ENCODE data around the gene ARL4D. TPM values are rescaled to one million over a fixed set of nuclear protein-coding genes. Genes with fewer than 3 reads are reported as not detected.

ARL4D gene
- total and polyA plus RNA-seq, 2 experiments from 2014 or later: 35.3 to 99.9 TPM

DNA sequence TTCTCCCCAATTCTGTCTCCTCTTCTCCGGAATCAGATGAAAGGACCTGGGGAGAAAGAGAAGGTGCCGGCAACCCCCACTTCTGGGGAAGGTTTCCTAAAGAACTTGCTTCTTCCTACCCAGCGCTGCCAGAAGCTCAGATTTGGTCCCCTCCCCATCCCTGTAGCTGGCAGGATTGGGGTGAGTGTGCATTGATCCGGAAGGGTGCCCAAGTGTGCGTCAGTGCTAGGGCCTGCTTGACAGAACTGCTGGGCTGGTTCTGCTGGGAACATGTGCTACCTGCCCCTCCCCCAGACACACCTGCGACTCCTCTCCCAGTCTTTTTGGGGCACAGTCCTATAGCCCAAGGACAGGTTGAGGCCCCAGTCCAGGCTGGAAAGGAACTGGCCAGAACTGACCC lies 3.3 kb downstream of the ARL4D start:
- no peaks in the 10 kb centered on the region for H3K27me3 ChIP-seq
- H3K9me2 ChIP-seq (replicated peaks; ENCODE audit: insufficient read depth): no peaks in the 10 kb centered on the region
- H2AFZ ChIP-seq: no peak overlapping the region
- H3K4me1 ChIP-seq (ENCODE audit: insufficient read depth): peaks cover 8% of the 10 kb centered on the region
- H4K20me1 ChIP-seq (ENCODE audit: insufficient read depth, poor library complexity, severe bottlenecking): no peaks in the 10 kb centered on the region
- H3K4me3 ChIP-seq: no peak overlapping the region
- TF ChIP-seq, protein P1, sequence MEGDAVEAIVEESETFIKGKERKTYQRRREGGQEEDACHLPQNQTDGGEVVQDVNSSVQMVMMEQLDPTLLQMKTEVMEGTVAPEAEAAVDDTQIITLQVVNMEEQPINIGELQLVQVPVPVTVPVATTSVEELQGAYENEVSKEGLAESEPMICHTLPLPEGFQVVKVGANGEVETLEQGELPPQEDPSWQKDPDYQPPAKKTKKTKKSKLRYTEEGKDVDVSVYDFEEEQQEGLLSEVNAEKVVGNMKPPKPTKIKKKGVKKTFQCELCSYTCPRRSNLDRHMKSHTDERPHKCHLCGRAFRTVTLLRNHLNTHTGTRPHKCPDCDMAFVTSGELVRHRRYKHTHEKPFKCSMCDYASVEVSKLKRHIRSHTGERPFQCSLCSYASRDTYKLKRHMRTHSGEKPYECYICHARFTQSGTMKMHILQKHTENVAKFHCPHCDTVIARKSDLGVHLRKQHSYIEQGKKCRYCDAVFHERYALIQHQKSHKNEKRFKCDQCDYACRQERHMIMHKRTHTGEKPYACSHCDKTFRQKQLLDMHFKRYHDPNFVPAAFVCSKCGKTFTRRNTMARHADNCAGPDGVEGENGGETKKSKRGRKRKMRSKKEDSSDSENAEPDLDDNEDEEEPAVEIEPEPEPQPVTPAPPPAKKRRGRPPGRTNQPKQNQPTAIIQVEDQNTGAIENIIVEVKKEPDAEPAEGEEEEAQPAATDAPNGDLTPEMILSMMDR (IDR thresholded peaks at IDR 0.05; ENCODE audit: poor library complexity): no peak
- TF ChIP-seq EZH2phosphoT487 (IDR thresholded peaks at IDR 0.05; ENCODE audit: low read depth, severe bottlenecking, unreplicated experiment) (no peak), EZH2 (IDR thresholded peaks at IDR 0.05; ENCODE audit: borderline replicate concordance) (no peak)
- no peak for DNase-seq (ENCODE audit: low spot score)
- no peak overlapping the region for H3K27ac ChIP-seq
- H3K36me3 ChIP-seq (replicated peaks; ENCODE audit: insufficient read depth, low read depth): no peaks in the 10 kb centered on the region
- WGBS (ENCODE audit: low lambda C conversion rate, missing lambda C conversion rate): 96% methylated on average over 6 of the region's 6 CpGs
- H3K4me2 ChIP-seq: peak overlapping the region; percentile 75
- no peaks in the 10 kb centered on the region for H3K9me3 ChIP-seq (ENCODE audit: low read depth)
- peaks cover 12% of the 10 kb centered on the region for H3K79me2 ChIP-seq

DNA sequence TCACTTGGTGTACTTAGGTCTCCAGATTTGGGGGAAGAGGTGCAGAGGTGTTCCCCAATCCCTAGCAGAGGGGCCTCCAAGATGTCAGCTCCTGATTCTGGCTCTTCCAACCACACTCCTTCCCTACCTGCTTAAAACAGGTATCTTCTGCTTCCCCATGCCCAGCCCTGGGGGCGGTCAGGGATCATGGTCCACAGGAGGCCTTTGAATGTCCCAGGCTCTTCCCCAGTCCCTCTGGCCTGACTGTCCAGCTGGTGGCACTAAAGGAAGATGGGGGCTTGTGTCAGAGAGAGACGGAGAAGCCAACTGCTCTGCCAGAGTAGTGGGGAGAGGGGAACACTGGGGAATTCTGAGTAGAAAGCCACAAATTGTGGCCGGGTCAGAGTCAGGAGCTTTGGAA lies 3.8 kb downstream of the ARL4D start:
- 81% methylated on average over 3 of the region's 3 CpGs for WGBS (ENCODE audit: low lambda C conversion rate, missing lambda C conversion rate)
- no peak overlapping the region for H2AFZ ChIP-seq
- TF ChIP-seq, protein P1 (IDR thresholded peaks at IDR 0.05; ENCODE audit: poor library complexity): no peak
- TF ChIP-seq EZH2phosphoT487 (IDR thresholded peaks at IDR 0.05; ENCODE audit: low read depth, severe bottlenecking, unreplicated experiment) (no peak), EZH2 (IDR thresholded peaks at IDR 0.05; ENCODE audit: borderline replicate concordance) (no peak)
- H3K27ac ChIP-seq: no peak overlapping the region
- H3K4me2 ChIP-seq: no peak overlapping the region
- H4K20me1 ChIP-seq (ENCODE audit: insufficient read depth, poor library complexity, severe bottlenecking): no peaks in the 10 kb centered on the region
- no peaks in the 10 kb centered on the region for H3K27me3 ChIP-seq
- no peaks in the 10 kb centered on the region for H3K36me3 ChIP-seq (replicated peaks; ENCODE audit: insufficient read depth, low read depth)
- no peak overlapping the region for H3K4me3 ChIP-seq
- H3K79me2 ChIP-seq: peaks cover 12% of the 10 kb centered on the region
- DNase-seq (ENCODE audit: low spot score): no peak
- H3K9me2 ChIP-seq (replicated peaks; ENCODE audit: insufficient read depth): no peaks in the 10 kb centered on the region
- peaks cover 11% of the 10 kb centered on the region for H3K4me1 ChIP-seq (ENCODE audit: insufficient read depth)
- no peaks in the 10 kb centered on the region for H3K9me3 ChIP-seq (ENCODE audit: low read depth)

DNA sequence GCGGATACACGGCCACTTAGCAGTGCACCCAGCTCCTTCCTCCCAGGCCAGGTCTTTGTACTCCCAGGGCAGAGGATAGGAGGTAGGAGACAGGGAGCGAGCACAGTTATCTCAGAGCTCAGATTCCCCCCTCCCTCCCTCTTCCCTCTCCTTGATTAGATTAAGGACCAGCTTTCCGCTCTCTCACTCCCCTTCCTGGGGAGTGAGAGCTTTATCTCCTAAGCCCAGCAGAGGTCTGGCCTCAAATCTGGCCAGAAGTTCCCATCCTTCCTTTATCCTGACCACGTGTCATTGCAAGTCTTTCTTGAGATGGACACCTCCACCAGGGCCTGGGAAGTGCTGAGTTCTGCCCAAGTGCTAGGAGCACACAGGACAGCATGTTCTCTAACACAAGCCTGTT lies 5.1 kb downstream of the ARL4D start:
- H3K9me2 ChIP-seq (replicated peaks; ENCODE audit: insufficient read depth): no peaks in the 10 kb centered on the region
- no peak for TF ChIP-seq EZH2phosphoT487 (IDR thresholded peaks at IDR 0.05; ENCODE audit: low read depth, severe bottlenecking, unreplicated experiment)
- TF ChIP-seq EZH2 (IDR thresholded peaks at IDR 0.05; ENCODE audit: borderline replicate concordance): no peak
- TF ChIP-seq, protein P1 (IDR thresholded peaks at IDR 0.05; ENCODE audit: poor library complexity): no peak
- peaks cover 12% of the 10 kb centered on the region for H3K79me2 ChIP-seq
- H3K9me3 ChIP-seq (ENCODE audit: low read depth): no peaks in the 10 kb centered on the region
- no peak overlapping the region for H3K4me2 ChIP-seq
- no peak overlapping the region for H3K4me3 ChIP-seq
- peak; percentile 55 for DNase-seq (ENCODE audit: low spot score)
- 52% methylated on average over 5 of the region's 5 CpGs for WGBS (ENCODE audit: low lambda C conversion rate, missing lambda C conversion rate)
- H4K20me1 ChIP-seq (ENCODE audit: insufficient read depth, poor library complexity, severe bottlenecking): no peaks in the 10 kb centered on the region
- no peaks in the 10 kb centered on the region for H3K36me3 ChIP-seq (replicated peaks; ENCODE audit: insufficient read depth, low read depth)
- H2AFZ ChIP-seq: no peak overlapping the region
- H3K27ac ChIP-seq: no peak overlapping the region
- no peaks in the 10 kb centered on the region for H3K27me3 ChIP-seq
- H3K4me1 ChIP-seq (ENCODE audit: insufficient read depth): peaks cover 8% of the 10 kb centered on the region

DNA sequence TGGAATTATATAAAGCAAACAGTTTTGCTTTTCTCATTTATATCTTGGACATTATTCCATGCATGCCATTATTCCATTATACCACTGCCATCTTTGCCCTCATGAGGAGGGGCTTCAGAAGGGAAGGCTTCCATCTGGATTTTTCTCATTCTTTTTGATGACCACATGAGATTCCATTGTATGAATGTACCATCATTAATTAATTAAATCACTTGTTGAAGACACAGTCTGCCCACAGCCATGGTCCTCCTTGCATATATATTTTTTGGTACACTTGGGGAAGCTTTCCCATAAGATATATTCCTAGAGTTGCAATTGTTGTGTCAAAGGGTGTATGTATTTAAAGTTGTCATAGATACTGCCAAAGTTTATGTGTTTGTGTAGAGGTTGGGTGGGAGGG lies 7.1 kb downstream of the ARL4D start:
- H2AFZ ChIP-seq: no peak overlapping the region
- no peaks in the 10 kb centered on the region for H3K9me2 ChIP-seq (replicated peaks; ENCODE audit: insufficient read depth)
- no peaks in the 10 kb centered on the region for H4K20me1 ChIP-seq (ENCODE audit: insufficient read depth, poor library complexity, severe bottlenecking)
- H3K27ac ChIP-seq: no peak overlapping the region
- no peak overlapping the region for H3K4me3 ChIP-seq
- no peaks in the 10 kb centered on the region for H3K36me3 ChIP-seq (replicated peaks; ENCODE audit: insufficient read depth, low read depth)
- H3K4me1 ChIP-seq (ENCODE audit: insufficient read depth): peaks cover 3% of the 10 kb centered on the region
- TF ChIP-seq, protein P1 (IDR thresholded peaks at IDR 0.05; ENCODE audit: poor library complexity): no peak
- TF ChIP-seq EZH2 (IDR thresholded peaks at IDR 0.05; ENCODE audit: borderline replicate concordance) (no peak), EZH2phosphoT487 (IDR thresholded peaks at IDR 0.05; ENCODE audit: low read depth, severe bottlenecking, unreplicated experiment) (no peak)
- no peaks in the 10 kb centered on the region for H3K9me3 ChIP-seq (ENCODE audit: low read depth)
- no peaks in the 10 kb centered on the region for H3K79me2 ChIP-seq
- H3K27me3 ChIP-seq: no peaks in the 10 kb centered on the region
- H3K4me2 ChIP-seq: no peak overlapping the region
- DNase-seq (ENCODE audit: low spot score): no peak
